B cell (primary cell): Measurements from ENCODE around the gene PCNX3. TPM values are rescaled to one million over a fixed set of nuclear protein-coding genes. Genes with fewer than 3 reads are reported as not detected.

Experiments used
- ATAC-seq: fragments of 200-7000 bp; cut with Tn5 transposase; one replicate; pipeline ENCODE4 v1.10.0; 2021; ENCODE audit warnings: low read depth, mild to moderate bottlenecking, moderate number of reproducible peaks, moderate library complexity
- CTCF ChIA-PET: fragments of 350-600 bp; sonication (Branson Sonifier 250); formaldehyde crosslinking; loops from one replicate; lab custom pipeline; 2021; ENCODE audit warnings: antibody characterized with exemption, inconsistent platforms; lab: Charles Lee
- POLR2A ChIA-PET: fragments of 350-600 bp; sonication (Branson Sonifier 250); formaldehyde crosslinking; loops from one replicate; lab custom pipeline; 2021; ENCODE audit warnings: antibody characterized with exemption; lab: Charles Lee
- DNase-seq: peaks from one replicate; pipeline ENCODE4 v3.0.0; 2013
- H2AFZ ChIP-seq: 2 replicates; pipeline ENCODE4 v1.6.1; 2012; ENCODE audit warnings: mild to moderate bottlenecking, low read depth, low read length; ENCODE audit not compliant: insufficient read depth, poor library complexity, severe bottlenecking
- H3K27ac ChIP-seq, 2 donors: 1 replicate in 1 of 2; 2 replicates in 1 of 2; pipeline ENCODE4 v1.5.1; 2012 to 2013; ENCODE audit warnings: low read length in 2 of 2, mild to moderate bottlenecking in 2 of 2, moderate library complexity in 1 of 2
- H3K27me3 ChIP-seq, 4 experiments: fragments of 200-600 bp in 1 of 4; sonication (generic) in 1 of 4; replicated peaks in 1 of 4; 1 replicate in 2 of 4; 2 replicates in 2 of 4; pipeline versions ENCODE4 v1.6.1 to v1.7.0; 2013 to 2016; ENCODE audit warnings: low read length in 3 of 4, mild to moderate bottlenecking in 2 of 4, mixed read lengths in 1 of 4, moderate library complexity in 1 of 4; ENCODE audit not compliant: insufficient read depth in 4 of 4, control insufficient read depth in 3 of 4; ENCODE audit errors: control extremely low read depth in 1 of 4
- H3K36me3 ChIP-seq, 2 experiments: replicated peaks in 1 of 2; 1 replicate in 1 of 2; 2 replicates in 1 of 2; pipeline versions ENCODE4 v1.6.1 to v1.7.1; 2013; ENCODE audit warnings: low read length in 1 of 2; ENCODE audit not compliant: insufficient read depth in 2 of 2, control insufficient read depth in 1 of 2; ENCODE audit errors: control extremely low read depth in 1 of 2, extremely low read depth in 1 of 2
- H3K4me1 ChIP-seq, 2 donors: fragments of 200-600 bp in 1 of 2; sonication (generic) in 1 of 2; 1 replicate in 1 of 2; 2 replicates in 1 of 2; pipeline versions ENCODE4 v1.5.1 to v1.6.1; 2013 to 2017; ENCODE audit warnings: low read length in 2 of 2; ENCODE audit not compliant: control insufficient read depth in 2 of 2, insufficient read depth in 2 of 2
- H3K4me2 ChIP-seq: replicated peaks from 2 replicates; pipeline ENCODE3; 2012; ENCODE audit warnings: mild to moderate bottlenecking, low read depth, low read length; ENCODE audit not compliant: poor library complexity, severe bottlenecking
- H3K4me3 ChIP-seq, 5 experiments: fragments of 200-600 bp in 1 of 5; sonication (generic) in 1 of 5; 1 replicate in 3 of 5; 2 replicates in 2 of 5; pipeline versions ENCODE4 v1.5.1 to v1.7.0; 2011 to 2016; ENCODE audit warnings: low read length in 4 of 5, mild to moderate bottlenecking in 4 of 5, low read depth in 2 of 5, control low read depth in 1 of 5, moderate library complexity in 1 of 5; ENCODE audit not compliant: insufficient read depth in 1 of 5; ENCODE audit errors: control extremely low read depth in 1 of 5, extremely low read depth in 1 of 5
- H3K79me2 ChIP-seq: fragments of 200-600 bp; sonication (generic); one replicate; pipeline ENCODE4 v1.6.0; 2016; ENCODE audit warnings: low read length; ENCODE audit not compliant: control insufficient read depth, insufficient read depth
- H3K9ac ChIP-seq: fragments of 200-600 bp; sonication (generic); 2 replicates; pipeline ENCODE4 v1.6.1; 2017; ENCODE audit warnings: mild to moderate bottlenecking, low read length, moderate library complexity
- H3K9me3 ChIP-seq, 3 donors: one replicate each; pipeline versions ENCODE4 v1.6.1 to v1.7.1; 2013; ENCODE audit warnings: low read length in 2 of 3; ENCODE audit not compliant: control insufficient read depth in 2 of 3, insufficient read depth in 1 of 3; ENCODE audit errors: control extremely low read depth in 1 of 3
- H4K20me1 ChIP-seq: 2 replicates; pipeline ENCODE4 v1.6.0; 2012; ENCODE audit warnings: mild to moderate bottlenecking, low read length; ENCODE audit not compliant: insufficient read depth, control insufficient read depth, poor library complexity, severe bottlenecking
- H3K27ac Mint-ChIP-seq: one replicate; pipeline ENCODE4 v1.8.0; 2021; ENCODE audit warnings: mixed read lengths
- H3K27me3 Mint-ChIP-seq: one replicate; pipeline ENCODE4 v1.8.0; 2021; ENCODE audit warnings: mixed read lengths
- H3K4me1 Mint-ChIP-seq: one replicate; pipeline ENCODE4 v1.8.0; 2021; ENCODE audit warnings: mixed read lengths
- H3K4me3 Mint-ChIP-seq: one replicate; pipeline ENCODE4 v1.8.0; 2021; ENCODE audit warnings: mixed read lengths
- H3K9me3 Mint-ChIP-seq: one replicate; pipeline ENCODE4 v1.8.0; 2022; ENCODE audit warnings: mixed read lengths; ENCODE audit not compliant: insufficient read depth
- CTCF ChIP-seq: fragments of 200-600 bp; IDR thresholded peaks from one replicate; pipeline ENCODE4 v1.8.0; 2022; ENCODE audit warnings: antibody characterized with exemption, mild to moderate bottlenecking
- EZH2 ChIP-seq: IDR thresholded peaks from 2 replicates; pipeline ENCODE4 v1.6.1; 2012; ENCODE audit warnings: borderline replicate concordance, low read depth, mild to moderate bottlenecking, moderate library complexity, low read length; ENCODE audit not compliant: insufficient read depth, poor library complexity, severe bottlenecking
- WGBS: methylation state at CpG from one replicate; pipeline ENCODE4 v1.1.5; 2013; ENCODE audit warnings: missing lambda C conversion rate; ENCODE audit not compliant: insufficient coverage; 5-methylcytosine and 5-hydroxymethylcytosine counted together
- intact Hi-C: fragments of 100-400 bp; cut with micrococcal nuclease; formaldehyde crosslinking; loops from one replicate; pipeline ENCODE4 v1.10.0; 2022
- polyA plus RNA-seq: library from polyadenylated mRNA; depleted of rRNA; stranded (reverse); fragments of >200 nt; gene quantifications from 2 replicates; pipeline ENCODE4 v1.2.3, GENCODE V29; 2012
- total RNA-seq, 2 donors: library from RNA; stranded (reverse); fragments of 120-200 nt in 1 of 2; gene quantifications; 1 replicate in 1 of 2; 2 replicates in 1 of 2; pipeline versions ENCODE4 v1.2.3 to v1.2.4, GENCODE V29; 2013 to 2022

PCNX3 gene
- total and polyA plus RNA-seq, 2 donors (not counting 1 experiment from before 2014, with no cell fraction given): 61.5 to 62.8 TPM

- H3K27ac ChIP-seq: peak overlapping the region in 1 of 2 donors; percentile 89
- Mint-ChIP-seq H3K4me1 (peaks cover 42% of the 10 kb centered on the region), H3K27ac (peak overlapping the region; percentile 78), H3K27me3 (no peaks in the 10 kb centered on the region), H3K9me3 (no peaks in the 10 kb centered on the region), H3K4me3 (no peak overlapping the region)
- ATAC-seq (no peak), DNase-seq (no peak)
- no peak overlapping the region for H2AFZ ChIP-seq
- CTCF ChIA-PET: interaction anchor here (1.9 kb wide), 1 partner anchor 32 kb away, joined by 5 read pairs; no protein-coding TSS in a partner anchor
- POLR2A ChIA-PET: interaction anchor here (0.8 kb wide), 1 partner anchor 28 kb away, joined by 4 read pairs; no protein-coding TSS in a partner anchor
- peaks cover 41% of the 10 kb centered on the region for H4K20me1 ChIP-seq
- H3K4me1 ChIP-seq: peaks cover 32 to 35% of the 10 kb centered on the region in 2 donors
- H3K4me2 ChIP-seq: no peak overlapping the region
- 91% methylated on average over 5 of the region's 5 CpGs for WGBS
- peaks cover 0 to 59% of the 10 kb centered on the region in 2 experiments for H3K36me3 ChIP-seq
- H3K27me3 ChIP-seq: no peaks in the 10 kb centered on the region
- TF ChIP-seq CTCF (no peak), EZH2 (no peak)
- H3K9ac ChIP-seq: no peak overlapping the region
- H3K4me3 ChIP-seq: no peak overlapping the region
- intact Hi-C loops: loop anchor here (10.0 kb wide), 1 partner anchor 495 kb away; the partner anchor contains the start of genes TM7SF2 and ZNHIT2
- peaks cover 0 to 5% (median 0%) of the 10 kb centered on the region in 3 donors for H3K9me3 ChIP-seq
- H3K79me2 ChIP-seq: peaks cover 48% of the 10 kb centered on the region
Measured at GRCh38 chr11:65609665-65610064, 5.9 kb upstream of the PCNX3 start.

GRCh38 chr11:65610404-65610803, 5.2 kb upstream of the PCNX3 start:
- Histone ChIP-seq H4K20me1 (peaks cover 41% of the 10 kb centered on the region), H3K36me3 (peaks cover 0 to 52% of the 10 kb centered on the region in 2 experiments), H3K9me3 (peaks cover 0 to 5% (median 0%) of the 10 kb centered on the region in 3 donors), H3K27ac (peak overlapping the region in 1 of 2 donors; percentile 89), H3K27me3 (no peaks in the 10 kb centered on the region), H3K79me2 (peaks cover 50% of the 10 kb centered on the region), H3K9ac (no peak overlapping the region), H3K4me1 (peaks cover 32 to 35% of the 10 kb centered on the region in 2 donors), H2AFZ (no peak overlapping the region), H3K4me2 (peak overlapping the region; percentile 84), H3K4me3 (no peak overlapping the region)
- H3K27me3 Mint-ChIP-seq: no peaks in the 10 kb centered on the region
- no peaks in the 10 kb centered on the region for H3K9me3 Mint-ChIP-seq
- H3K4me3 Mint-ChIP-seq: no peak overlapping the region
- H3K27ac Mint-ChIP-seq: peak overlapping the region; percentile 78
- ATAC-seq (no peak), DNase-seq (no peak)
- ChIA-PET CTCF (interaction anchor here (1.9 kb wide), 1 partner anchor 33 kb away, joined by 5 read pairs; no protein-coding TSS in a partner anchor), POLR2A (interaction anchor here (0.8 kb wide), 1 partner anchor 29 kb away, joined by 4 read pairs; no protein-coding TSS in a partner anchor)
- peaks cover 42% of the 10 kb centered on the region for H3K4me1 Mint-ChIP-seq
- TF ChIP-seq EZH2: no peak
- TF ChIP-seq CTCF: no peak
- intact Hi-C loops: loop anchor here (10.0 kb wide), 1 partner anchor 496 kb away; the partner anchor contains the start of genes TM7SF2 and ZNHIT2
- 91% methylated on average over 3 of the region's 6 CpGs for WGBS
